Measurements from ENCODE around the gene DMBT1. TPM values are rescaled to one million over a fixed set of nuclear protein-coding genes. Genes with fewer than 3 reads are reported as not detected.

Gene DMBT1
- total RNA-seq, 2 experiments from 2014 or later, result not detected

DNA sequence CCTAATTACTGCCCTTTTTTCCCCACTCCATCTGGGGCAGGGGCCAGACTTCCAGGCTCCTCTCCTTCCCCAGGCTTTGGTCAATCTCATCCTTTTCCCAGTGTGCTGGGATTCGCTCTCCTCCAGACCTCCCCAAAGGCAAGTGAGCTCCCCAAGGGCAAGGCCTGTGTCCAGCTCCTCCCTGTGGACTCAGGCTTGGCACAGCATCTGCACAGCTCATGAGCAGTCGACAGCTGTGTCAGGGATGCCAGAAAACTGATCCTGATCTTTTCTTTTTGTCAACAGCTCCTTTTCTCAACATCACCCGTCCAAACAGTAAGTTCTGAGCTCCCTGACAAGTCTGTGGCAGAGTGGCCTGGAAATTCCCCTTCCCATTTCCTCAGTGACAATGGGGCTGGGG, 72.0 kb downstream of the DMBT1 start:
- CTCF ChIA-PET (ENCODE audit: unreplicated experiment), result no interaction called here
- no peaks in the 10 kb centered on the region for H4K20me1 ChIP-seq (ENCODE audit: insufficient read depth, low read length)
- no TSS peak for BruUV-seq (replicated peaks)

GRCh38 chr10:122636953-122637352, 76.4 kb downstream of the DMBT1 start:
- Histone ChIP-seq H4K20me1 (ENCODE audit: insufficient read depth, low read length) (no peaks in the 10 kb centered on the region), H3K79me2 (ENCODE audit: insufficient read depth, low read depth, low read length) (no peaks in the 10 kb centered on the region), H3K27ac (ENCODE audit: low read depth, low read length, poor library complexity, severe bottlenecking) (no peak overlapping the region), H3K4me2 (ENCODE audit: low read length) (no peak overlapping the region), H3K9me2 (ENCODE audit: insufficient read depth, low read length) (no peaks in the 10 kb centered on the region), H3K9me3 (ENCODE audit: low read length) (no peaks in the 10 kb centered on the region), H2AFZ (ENCODE audit: low read length) (no peak overlapping the region), H3K4me1 (ENCODE audit: insufficient read depth, low read length, poor library complexity, severe bottlenecking) (no peaks in the 10 kb centered on the region), H3K36me3 (ENCODE audit: insufficient read depth, low read length) (no peaks in the 10 kb centered on the region), H3K4me3 (ENCODE audit: low read depth, low read length, poor library complexity, severe bottlenecking) (no peak overlapping the region)
- DNase-seq (ENCODE audit: low spot score), result no peak
- intact Hi-C loops (cut with micrococcal nuclease; ENCODE audit: unreplicated experiment), result no loop called here
- TF ChIP-seq, protein P1, sequence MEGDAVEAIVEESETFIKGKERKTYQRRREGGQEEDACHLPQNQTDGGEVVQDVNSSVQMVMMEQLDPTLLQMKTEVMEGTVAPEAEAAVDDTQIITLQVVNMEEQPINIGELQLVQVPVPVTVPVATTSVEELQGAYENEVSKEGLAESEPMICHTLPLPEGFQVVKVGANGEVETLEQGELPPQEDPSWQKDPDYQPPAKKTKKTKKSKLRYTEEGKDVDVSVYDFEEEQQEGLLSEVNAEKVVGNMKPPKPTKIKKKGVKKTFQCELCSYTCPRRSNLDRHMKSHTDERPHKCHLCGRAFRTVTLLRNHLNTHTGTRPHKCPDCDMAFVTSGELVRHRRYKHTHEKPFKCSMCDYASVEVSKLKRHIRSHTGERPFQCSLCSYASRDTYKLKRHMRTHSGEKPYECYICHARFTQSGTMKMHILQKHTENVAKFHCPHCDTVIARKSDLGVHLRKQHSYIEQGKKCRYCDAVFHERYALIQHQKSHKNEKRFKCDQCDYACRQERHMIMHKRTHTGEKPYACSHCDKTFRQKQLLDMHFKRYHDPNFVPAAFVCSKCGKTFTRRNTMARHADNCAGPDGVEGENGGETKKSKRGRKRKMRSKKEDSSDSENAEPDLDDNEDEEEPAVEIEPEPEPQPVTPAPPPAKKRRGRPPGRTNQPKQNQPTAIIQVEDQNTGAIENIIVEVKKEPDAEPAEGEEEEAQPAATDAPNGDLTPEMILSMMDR (conservative IDR thresholded peaks at IDR 0.05; ENCODE audit: low read length), result no peak
- TF ChIP-seq EZH2phosphoT487 (IDR thresholded peaks at IDR 0.05; ENCODE audit: borderline replicate concordance, low read depth, low read length), result no peak
- no TSS peak for BruUV-seq (replicated peaks)
- ChIA-PET CTCF (ENCODE audit: unreplicated experiment) (no interaction called here), POLR2A (no interaction called here)

More for the DNA sequence above, 72.0 kb downstream of the DMBT1 start:
- no peaks in the 10 kb centered on the region for H3K36me3 ChIP-seq (ENCODE audit: insufficient read depth, low read length)
- no peaks in the 10 kb centered on the region for H3K9me3 ChIP-seq (ENCODE audit: low read length)
- no peak for DNase-seq (ENCODE audit: low spot score)
- no peak overlapping the region for H3K27ac ChIP-seq (ENCODE audit: low read depth, low read length, poor library complexity, severe bottlenecking)
- POLR2A ChIA-PET, result no interaction called here
- no peaks in the 10 kb centered on the region for H3K79me2 ChIP-seq (ENCODE audit: insufficient read depth, low read depth, low read length)
- H3K9me2 ChIP-seq (ENCODE audit: insufficient read depth, low read length), result no peaks in the 10 kb centered on the region
- H3K4me2 ChIP-seq (ENCODE audit: low read length), result no peak overlapping the region
- no peak overlapping the region for H3K4me3 ChIP-seq (ENCODE audit: low read depth, low read length, poor library complexity, severe bottlenecking)
- TF ChIP-seq EZH2phosphoT487 (IDR thresholded peaks at IDR 0.05; ENCODE audit: borderline replicate concordance, low read depth, low read length), result no peak
- H2AFZ ChIP-seq (ENCODE audit: low read length), result no peak overlapping the region
- intact Hi-C loops (cut with micrococcal nuclease; ENCODE audit: unreplicated experiment), result no loop called here
- H3K4me1 ChIP-seq (ENCODE audit: insufficient read depth, low read length, poor library complexity, severe bottlenecking), result no peaks in the 10 kb centered on the region

GRCh38 chr10:122637376-122637775, 76.8 kb downstream of the DMBT1 start:
- H3K27ac ChIP-seq (ENCODE audit: low read depth, low read length, poor library complexity, severe bottlenecking), result no peak overlapping the region

More at GRCh38 chr10:122637376-122637775, 76.8 kb downstream of the DMBT1 start:
- no peaks in the 10 kb centered on the region for H3K9me2 ChIP-seq (ENCODE audit: insufficient read depth, low read length)
- H3K4me2 ChIP-seq (ENCODE audit: low read length), result no peak overlapping the region
- H3K4me3 ChIP-seq (ENCODE audit: low read depth, low read length, poor library complexity, severe bottlenecking), result no peak overlapping the region
- no peaks in the 10 kb centered on the region for H3K4me1 ChIP-seq (ENCODE audit: insufficient read depth, low read length, poor library complexity, severe bottlenecking)
- H3K79me2 ChIP-seq (ENCODE audit: insufficient read depth, low read depth, low read length), result no peaks in the 10 kb centered on the region
- DNase-seq (ENCODE audit: low spot score), result no peak
- POLR2A ChIA-PET, result no interaction called here
- CTCF ChIA-PET (ENCODE audit: unreplicated experiment), result no interaction called here
- H4K20me1 ChIP-seq (ENCODE audit: insufficient read depth, low read length), result no peaks in the 10 kb centered on the region
- no TSS peak for BruUV-seq (replicated peaks)
- TF ChIP-seq, protein P1 (conservative IDR thresholded peaks at IDR 0.05; ENCODE audit: low read length), result no peak
- TF ChIP-seq EZH2phosphoT487 (IDR thresholded peaks at IDR 0.05; ENCODE audit: borderline replicate concordance, low read depth, low read length), result no peak
- H3K36me3 ChIP-seq (ENCODE audit: insufficient read depth, low read length), result no peaks in the 10 kb centered on the region
- H2AFZ ChIP-seq (ENCODE audit: low read length), result no peak overlapping the region
- intact Hi-C loops (cut with micrococcal nuclease; ENCODE audit: unreplicated experiment), result no loop called here
- no peaks in the 10 kb centered on the region for H3K9me3 ChIP-seq (ENCODE audit: low read length)

All from OCI-LY7 (cell line).